ENCODE results near the gene TRAK2. TPM values are rescaled to one million over a fixed set of nuclear protein-coding genes. Genes with fewer than 3 reads are reported as not detected.
"Not testable (repeated sequence)": the region's sequence is repeated elsewhere in the genome, so short reads cannot be mapped to it uniquely, and the experiment has no call there.

TRAK2 gene
- total and polyA plus RNA-seq, 2 donors from 2014 or later: 16.6 to 65.8 TPM

GRCh38 chr2:201441409-201441808 is 9.8 kb downstream of the TRAK2 start:
- intact Hi-C loops (cut with DNase I): no loop called here
- no peaks in the 10 kb centered on the region for H3K27me3 ChIP-seq (ENCODE audit: control insufficient read depth, insufficient read depth, low read length)
- no peak for FAIRE-seq

DNA sequence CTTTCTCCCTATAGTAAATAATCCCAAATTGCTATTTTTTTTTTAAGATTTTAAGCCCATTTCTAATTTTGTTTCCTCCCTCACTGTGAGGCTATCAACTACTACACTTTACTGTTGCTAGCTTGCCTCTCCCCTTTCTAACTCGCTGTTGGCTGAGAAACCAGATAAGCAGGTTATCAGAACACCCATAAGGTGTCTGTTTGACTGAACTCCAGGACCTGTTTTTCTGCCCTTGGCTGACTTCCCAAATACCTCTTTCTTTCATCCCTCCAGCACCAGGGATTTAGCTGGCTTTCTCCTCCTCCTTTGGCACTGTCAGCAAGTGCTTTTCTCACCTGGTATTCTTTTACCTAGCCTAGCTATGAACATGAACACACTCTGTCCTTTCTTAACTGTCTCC is 11.1 kb downstream of the TRAK2 start:
- no peak overlapping the region for H3K9ac ChIP-seq (ENCODE audit: low read length in 3 of 3)
- H3K27ac ChIP-seq (ENCODE audit: low read depth in 2 of 2, low read length in 2 of 2): no peak overlapping the region
- H3K4me1 ChIP-seq (ENCODE audit: control insufficient read depth in 2 of 3, insufficient read depth in 2 of 3, low read depth in 1 of 3, low read length in 3 of 3): no peaks in the 10 kb centered on the region
- intact Hi-C loops (cut with DNase I): no loop called here
- DNase-seq (peak in 1 of 5 donors; percentile 28), FAIRE-seq (no peak)
- H3K9me3 ChIP-seq (ENCODE audit: control insufficient read depth in 2 of 3, insufficient read depth in 1 of 3, low read length in 3 of 3): no peaks in the 10 kb centered on the region
- H3K27me3 ChIP-seq (ENCODE audit: control insufficient read depth, insufficient read depth, low read length): no peaks in the 10 kb centered on the region
- no peak overlapping the region for H3K4me3 ChIP-seq (ENCODE audit: low read length in 3 of 3)
- TF ChIP-seq CTCF (IDR thresholded peaks at IDR 0.05; ENCODE audit: borderline replicate concordance, extremely low read depth, insufficient read depth): no peak
- no peaks in the 10 kb centered on the region for H3K36me3 ChIP-seq (ENCODE audit: control insufficient read depth in 2 of 3, insufficient read depth in 3 of 3, low read length in 3 of 3)

More at GRCh38 chr2:201441409-201441808, 9.8 kb downstream of the TRAK2 start:
- Histone ChIP-seq H3K4me3 (ENCODE audit: low read length in 3 of 3) (no peak overlapping the region), H3K4me1 (ENCODE audit: control insufficient read depth in 2 of 3, insufficient read depth in 2 of 3, low read depth in 1 of 3, low read length in 3 of 3) (no peaks in the 10 kb centered on the region), H3K9ac (ENCODE audit: low read length in 3 of 3) (no peak overlapping the region), H3K9me3 (ENCODE audit: control insufficient read depth in 2 of 3, insufficient read depth in 1 of 3, low read length in 3 of 3) (no peaks in the 10 kb centered on the region), H3K27ac (ENCODE audit: low read depth in 2 of 2, low read length in 2 of 2) (no peak overlapping the region), H3K36me3 (ENCODE audit: control insufficient read depth in 2 of 3, insufficient read depth in 3 of 3, low read length in 3 of 3) (no peaks in the 10 kb centered on the region)
- no peak for DNase-seq
- no peak for TF ChIP-seq CTCF (IDR thresholded peaks at IDR 0.05; ENCODE audit: borderline replicate concordance, extremely low read depth, insufficient read depth)

GRCh38 chr2:201439336-201439922 is 11.8 kb downstream of the TRAK2 start:
- H3K4me3 ChIP-seq (ENCODE audit: low read length in 3 of 3); H3K9ac ChIP-seq (ENCODE audit: low read length in 3 of 3); DNase-seq; H3K36me3 ChIP-seq (ENCODE audit: control insufficient read depth in 2 of 3, insufficient read depth in 3 of 3, low read length in 3 of 3); intact Hi-C loops (cut with DNase I); H3K4me1 ChIP-seq (ENCODE audit: control insufficient read depth in 2 of 3, insufficient read depth in 2 of 3, low read depth in 1 of 3, low read length in 3 of 3); H3K27ac ChIP-seq (ENCODE audit: low read depth in 2 of 2, low read length in 2 of 2); FAIRE-seq; H3K27me3 ChIP-seq (ENCODE audit: control insufficient read depth, insufficient read depth, low read length); H3K9me3 ChIP-seq (ENCODE audit: control insufficient read depth in 2 of 3, insufficient read depth in 1 of 3, low read length in 3 of 3): not testable (repeated sequence)

GRCh38 chr2:201436141-201436540 is 15.1 kb downstream of the TRAK2 start:
- FAIRE-seq: no peak
- no peak for TF ChIP-seq CTCF (IDR thresholded peaks at IDR 0.05; ENCODE audit: borderline replicate concordance, extremely low read depth, insufficient read depth)
- H3K36me3 ChIP-seq (ENCODE audit: control insufficient read depth in 2 of 3, insufficient read depth in 3 of 3, low read length in 3 of 3): no peaks in the 10 kb centered on the region

More at GRCh38 chr2:201436141-201436540, 15.1 kb downstream of the TRAK2 start:
- peaks cover 3 to 15% (median 14%) of the 10 kb centered on the region in 3 donors for H3K4me1 ChIP-seq (ENCODE audit: control insufficient read depth in 2 of 3, insufficient read depth in 2 of 3, low read depth in 1 of 3, low read length in 3 of 3)
- H3K4me3 ChIP-seq (ENCODE audit: low read length in 3 of 3): no peak overlapping the region
- H3K27me3 ChIP-seq (ENCODE audit: control insufficient read depth, insufficient read depth, low read length): no peaks in the 10 kb centered on the region
- intact Hi-C loops (cut with DNase I): no loop called here
- H3K9me3 ChIP-seq (ENCODE audit: control insufficient read depth in 2 of 3, insufficient read depth in 1 of 3, low read length in 3 of 3): no peaks in the 10 kb centered on the region
- no peak for DNase-seq
- H3K9ac ChIP-seq (ENCODE audit: low read length in 3 of 3): no peak overlapping the region
- no peak overlapping the region for H3K27ac ChIP-seq (ENCODE audit: low read depth in 2 of 2, low read length in 2 of 2)

All from kidney (tissue), 14 donors.